HG03521 (cell line): ENCODE data around the gene ZNF300.
"Not testable (repeated sequence)": the region's sequence is repeated elsewhere in the genome, so short reads cannot be mapped to it uniquely, and the experiment has no call there.

ENCODE experiments used
- ATAC-seq: cut with Tn5 transposase; IDR thresholded peaks from one replicate; pipeline ENCODE4 v1.9.1; 2021; ENCODE audit warnings: mild to moderate bottlenecking, moderate library complexity; ENCODE audit not compliant: unreplicated experiment

The ZNF300 gene

GRCh38 chr5:150846308-150846653, 58.5 kb downstream of the ZNF300 start, which contains the start of gene IRGM:
Gene IRGM (plus strand): TSS chr5:150846521. CDS start chr5:150848124, 1,603 bp downstream.
- ATAC-seq: not testable (repeated sequence)

- not testable (repeated sequence) for ATAC-seq
Measured at GRCh38 chr5:150845185-150845859, 59.5 kb downstream of the ZNF300 start.
